Stomach (tissue), 4 donors: ENCODE measurements around the gene GFPT2.

Experiments used
- CTCF ChIP-seq, 7 experiments: fragments of 450-650 bp in 4 of 7; fragments of 200-600 bp in 3 of 7; sonication (generic) in 3 of 7; IDR thresholded peaks; one replicate each; pipeline ENCODE4 v1.5.1; 2016 to 2019; ENCODE audit warnings: antibody characterized with exemption in 7 of 7, control low read depth in 2 of 7, mild to moderate bottlenecking in 1 of 7
- EP300 ChIP-seq: sonication (generic); formaldehyde crosslinking; IDR thresholded peaks from one replicate; pipeline ENCODE4 v1.6.1; 2017; ENCODE audit warnings: antibody characterized with exemption
- POLR2AphosphoS5 ChIP-seq, 3 donors: sonication (generic); formaldehyde crosslinking; IDR thresholded peaks; one replicate each; pipeline ENCODE4 v1.6.1; 2016; ENCODE audit warnings: antibody characterized with exemption in 3 of 3

GRCh38 chr5:180281706-180282105, 71.4 kb downstream of the GFPT2 start:
- TF ChIP-seq CTCF (IDR thresholded peaks at IDR 0.05) (no peak), POLR2AphosphoS5 (IDR thresholded peaks at IDR 0.05) (no peak), EP300 (no peak)
